AG04450 (cell line): ENCODE data around the gene GUCY1B1. TPM values are rescaled to one million over a fixed set of nuclear protein-coding genes. Genes with fewer than 3 reads are reported as not detected.

ENCODE experiments used
- CTCF ChIA-PET: fragments of 300-600, 350-600 bp; formaldehyde crosslinking; extraction: SDS; loops from one replicate; lab custom pipeline; 2022; ENCODE audit warnings: antibody characterized with exemption, inconsistent platforms; lab: Charles Lee
- POLR2A ChIA-PET: fragments of 350-600 bp; formaldehyde crosslinking; extraction: SDS; loops from one replicate; lab custom pipeline; 2021; ENCODE audit warnings: antibody characterized with exemption, inconsistent platforms; lab: Yijun Ruan, JAX
- DNase-seq: peaks from one replicate; pipeline ENCODE4 v3.0.0-alpha.2; 2011; ENCODE audit warnings: low read depth, low spot score
- H3K27ac ChIP-seq: one replicate; pipeline ENCODE4 v1.5.1; 2012; ENCODE audit warnings: low read depth, low read length, control low read depth
- H3K27me3 ChIP-seq: one replicate; pipeline ENCODE4 v1.6.0; 2012; ENCODE audit warnings: low read length; ENCODE audit not compliant: control insufficient read depth, insufficient read depth
- H3K4me3 ChIP-seq: 2 replicates; pipeline ENCODE4 v1.5.1; 2011; ENCODE audit warnings: mild to moderate bottlenecking, low read depth, low read length, control low read depth
- H3K9me3 ChIP-seq: 2 replicates; pipeline ENCODE4 v1.5.1; 2012; ENCODE audit warnings: low read length; ENCODE audit not compliant: control insufficient read depth, insufficient read depth
- polyA plus RNA-seq: library from polyadenylated mRNA; depleted of rRNA; stranded (reverse); fragments of >200 nt; gene quantifications from 2 replicates; pipeline ENCODE4 v1.2.3, GENCODE V29; 2011
- TF ChIP-seq, protein P1 (sequence below): IDR thresholded peaks from 2 replicates; pipeline ENCODE4 v1.5.1; 2011; ENCODE audit warnings: low read depth, low read length, control low read depth, inconsistent platforms

Gene GUCY1B1
- polyA plus RNA-seq, 1 experiment: 25.0 TPM

DNA sequence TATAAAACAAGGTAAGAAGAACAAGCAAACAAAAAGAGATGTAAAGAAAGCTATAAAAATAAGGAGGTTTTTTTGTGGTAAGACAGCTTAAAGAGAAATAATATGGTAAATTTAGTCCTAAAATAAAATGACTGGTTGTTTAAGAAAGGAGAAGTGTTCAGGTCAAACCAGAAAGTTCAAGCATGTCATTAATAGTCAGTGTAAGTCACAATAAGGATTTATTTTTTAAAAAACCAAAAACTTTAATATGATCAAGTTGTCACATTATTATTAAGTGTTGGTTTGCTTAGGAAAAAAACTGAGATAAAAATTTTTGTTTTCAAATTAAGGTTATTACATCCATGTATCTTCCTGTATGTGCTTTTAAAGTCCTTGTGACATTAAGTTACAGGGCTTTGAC, 88.1 kb downstream of the GUCY1B1 start:
- ChIA-PET CTCF (no interaction called here), POLR2A (no interaction called here)
- TF ChIP-seq, protein P1, sequence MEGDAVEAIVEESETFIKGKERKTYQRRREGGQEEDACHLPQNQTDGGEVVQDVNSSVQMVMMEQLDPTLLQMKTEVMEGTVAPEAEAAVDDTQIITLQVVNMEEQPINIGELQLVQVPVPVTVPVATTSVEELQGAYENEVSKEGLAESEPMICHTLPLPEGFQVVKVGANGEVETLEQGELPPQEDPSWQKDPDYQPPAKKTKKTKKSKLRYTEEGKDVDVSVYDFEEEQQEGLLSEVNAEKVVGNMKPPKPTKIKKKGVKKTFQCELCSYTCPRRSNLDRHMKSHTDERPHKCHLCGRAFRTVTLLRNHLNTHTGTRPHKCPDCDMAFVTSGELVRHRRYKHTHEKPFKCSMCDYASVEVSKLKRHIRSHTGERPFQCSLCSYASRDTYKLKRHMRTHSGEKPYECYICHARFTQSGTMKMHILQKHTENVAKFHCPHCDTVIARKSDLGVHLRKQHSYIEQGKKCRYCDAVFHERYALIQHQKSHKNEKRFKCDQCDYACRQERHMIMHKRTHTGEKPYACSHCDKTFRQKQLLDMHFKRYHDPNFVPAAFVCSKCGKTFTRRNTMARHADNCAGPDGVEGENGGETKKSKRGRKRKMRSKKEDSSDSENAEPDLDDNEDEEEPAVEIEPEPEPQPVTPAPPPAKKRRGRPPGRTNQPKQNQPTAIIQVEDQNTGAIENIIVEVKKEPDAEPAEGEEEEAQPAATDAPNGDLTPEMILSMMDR: no peak
- H3K27me3 ChIP-seq: no peaks in the 10 kb centered on the region
- H3K27ac ChIP-seq: no peak overlapping the region
- H3K9me3 ChIP-seq: 0 out of 2 replicates have a peak, but pooled peaks cover 2% of the 10 kb centered on the region
- no peak for DNase-seq
- H3K4me3 ChIP-seq: no peak overlapping the region

DNA sequence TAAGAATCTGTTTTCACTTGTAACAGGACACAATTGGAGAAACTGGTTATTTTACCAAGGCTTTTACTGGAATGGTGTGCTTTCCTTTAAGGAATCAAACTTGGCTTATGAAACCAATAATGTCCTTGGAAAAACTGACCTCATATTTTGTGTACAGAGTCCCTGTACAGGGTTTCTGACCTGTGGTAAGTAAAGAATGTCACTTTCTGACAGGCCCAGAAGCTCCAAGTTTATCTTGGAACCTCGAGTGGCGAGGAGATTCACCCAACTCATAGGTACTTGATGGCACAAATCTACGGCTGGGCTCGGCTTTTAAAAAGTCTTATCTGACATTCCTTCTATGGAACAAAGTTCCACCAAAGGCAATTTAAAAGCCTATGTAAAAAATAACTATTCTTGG, 90.2 kb downstream of the GUCY1B1 start:
- Histone ChIP-seq H3K4me3 (no peak overlapping the region), H3K27ac (no peak overlapping the region), H3K27me3 (no peaks in the 10 kb centered on the region), H3K9me3 (0 out of 2 replicates have a peak, but pooled peaks cover 2% of the 10 kb centered on the region)
- ChIA-PET CTCF (interaction anchor here (0.6 kb wide), 1 partner anchor 11 kb away, joined by 3 read pairs; no protein-coding TSS in a partner anchor), POLR2A (no interaction called here)
- no peak for DNase-seq
- TF ChIP-seq, protein P1: no peak

GRCh38 chr4:155853189-155853588, 94.4 kb downstream of the GUCY1B1 start:
- CTCF ChIA-PET: no interaction called here
- TF ChIP-seq, protein P1: no peak
- no peaks in the 10 kb centered on the region for H3K9me3 ChIP-seq
- no peaks in the 10 kb centered on the region for H3K27me3 ChIP-seq
- DNase-seq: no peak
- no peak overlapping the region for H3K4me3 ChIP-seq
- POLR2A ChIA-PET: no interaction called here
- no peak overlapping the region for H3K27ac ChIP-seq

GRCh38 chr4:155854582-155855226, 95.9 kb downstream of the GUCY1B1 start:
- CTCF ChIA-PET: interaction anchor here (0.8 to 1.9 kb wide), 3 partner anchors 44 to 451 kb away, joined by 4 to 9 read pairs (median 5); partner anchors contain the start of gene CTSO

DNA sequence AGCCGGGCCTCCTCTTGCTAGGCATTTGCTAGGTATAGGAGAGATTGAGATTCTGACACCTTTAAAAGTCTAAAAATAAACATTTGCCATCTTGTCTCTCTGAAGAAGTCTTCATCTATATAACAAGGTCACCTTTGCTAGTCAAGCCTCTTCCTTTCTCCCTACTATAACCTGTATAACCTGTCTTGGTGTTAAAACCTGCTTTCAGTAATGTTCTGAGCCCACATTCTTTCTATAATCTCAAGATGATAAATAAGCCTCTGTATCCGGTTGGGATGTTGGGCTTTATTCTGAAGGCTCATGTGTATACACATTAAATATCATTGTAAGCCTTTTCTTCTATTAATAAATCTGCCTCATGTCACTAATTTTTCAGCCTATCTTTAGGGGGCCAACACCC, 97.1 kb downstream of the GUCY1B1 start:
- Histone ChIP-seq H3K27me3 (no peaks in the 10 kb centered on the region), H3K27ac (no peak overlapping the region), H3K4me3 (no peak overlapping the region), H3K9me3 (no peaks in the 10 kb centered on the region)
- TF ChIP-seq, protein P1: no peak
- ChIA-PET CTCF (interaction anchor here (1.6 to 1.9 kb wide), 2 partner anchors 97 to 452 kb away, joined by 5 to 9 read pairs; partner anchors contain the start of gene CTSO), POLR2A (no interaction called here)
- no peak for DNase-seq

More at GRCh38 chr4:155854582-155855226, 95.9 kb downstream of the GUCY1B1 start:
- TF ChIP-seq, protein P1: no peak
- POLR2A ChIA-PET: interaction anchor here (1.0 kb wide), 1 partner anchor 99 kb away, joined by 3 read pairs; the partner anchor contains the start of gene CTSO
- no peaks in the 10 kb centered on the region for H3K9me3 ChIP-seq
- peak; percentile 45 for DNase-seq
- H3K27ac ChIP-seq: no peak overlapping the region
- H3K27me3 ChIP-seq: no peaks in the 10 kb centered on the region
- peak overlapping the region; percentile 3; the same call in 1 of the 2 replicates for H3K4me3 ChIP-seq
